GM19395 (cell line): ENCODE measurements around the gene GTF3C4.

Source experiments
- ATAC-seq: cut with Tn5 transposase; IDR thresholded peaks from one replicate; pipeline ENCODE4 v1.9.1; 2021; ENCODE audit warnings: mild to moderate bottlenecking, moderate library complexity; ENCODE audit not compliant: unreplicated experiment

Gene GTF3C4

DNA sequence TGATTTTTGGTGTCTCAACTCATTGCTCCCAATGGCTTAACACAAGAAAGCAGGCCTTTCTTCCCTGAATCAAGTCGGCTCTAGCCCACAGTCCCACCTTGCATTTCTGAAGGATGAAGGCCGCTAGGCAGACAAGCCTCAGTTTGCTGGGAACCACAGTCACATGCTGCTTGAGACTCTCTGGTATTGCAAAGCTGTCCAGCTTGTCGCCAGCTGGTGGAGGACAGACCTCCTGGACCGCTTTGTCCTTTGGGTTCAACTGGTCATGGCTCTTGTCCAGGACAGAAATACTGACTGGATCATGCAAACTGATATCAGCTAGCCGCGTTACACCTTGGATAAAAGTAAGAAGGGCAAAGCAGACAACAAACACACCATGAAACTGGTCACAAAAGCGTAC, 23.5 kb upstream of the GTF3C4 start:
- no peak for ATAC-seq

DNA sequence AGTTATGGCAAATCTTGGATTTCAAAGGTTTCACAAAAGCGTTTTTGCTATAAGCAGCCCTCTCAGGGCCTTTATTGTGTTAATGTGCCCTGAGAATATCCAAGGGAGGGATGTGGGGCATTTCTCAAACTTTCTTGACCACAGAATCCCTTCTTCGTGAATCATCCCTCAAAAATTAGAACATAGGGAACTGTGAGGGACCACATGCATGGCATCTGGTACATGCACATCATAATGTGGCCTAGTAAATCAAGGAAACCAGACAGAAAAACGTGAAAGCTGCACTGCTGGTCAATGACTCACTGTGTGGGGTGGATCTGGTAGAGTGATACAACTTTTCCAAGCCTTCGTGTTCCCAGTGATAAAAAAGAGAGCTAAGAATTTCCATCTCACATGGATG, 22.9 kb upstream of the GTF3C4 start:
- ATAC-seq: no peak

DNA sequence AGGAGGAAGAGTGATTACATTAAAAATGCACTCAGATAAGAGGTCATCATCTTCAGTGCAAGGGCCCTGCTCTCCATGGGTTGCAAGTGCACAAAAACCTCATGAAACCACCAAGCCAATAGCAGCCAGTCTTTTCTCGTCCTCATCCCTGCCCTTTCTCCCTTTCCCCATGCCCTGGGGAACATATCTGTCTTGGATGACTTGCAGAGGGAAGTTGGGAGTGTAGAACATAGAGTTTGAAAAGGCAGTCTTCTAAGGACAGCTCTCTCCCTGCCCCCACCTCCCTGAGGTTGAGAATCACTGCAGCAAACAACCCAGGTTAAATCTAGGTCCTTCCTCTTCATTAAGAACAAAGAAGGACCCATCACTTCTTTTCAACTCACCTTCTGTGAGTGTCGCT, 22.5 kb upstream of the GTF3C4 start:
- ATAC-seq: no peak

DNA sequence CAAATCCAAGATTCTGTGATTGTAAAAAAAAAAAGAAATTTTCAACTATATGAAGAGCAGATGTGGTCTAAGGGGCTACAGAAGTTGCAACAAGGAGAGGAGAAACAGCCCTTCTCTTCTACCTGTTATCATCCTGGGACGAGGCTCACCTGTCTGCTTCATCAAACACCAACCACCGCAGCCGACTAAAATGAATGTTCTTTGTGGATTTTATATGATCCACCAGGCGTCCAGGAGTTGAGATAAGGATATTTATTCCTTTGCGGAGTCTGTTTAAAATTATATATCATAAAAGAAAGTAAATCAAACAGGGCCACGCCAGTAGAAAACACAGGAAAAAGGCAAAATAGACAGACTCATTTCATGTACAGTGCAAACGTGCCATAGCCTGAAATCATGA, 22.0 kb upstream of the GTF3C4 start:
- ATAC-seq: no peak

DNA sequence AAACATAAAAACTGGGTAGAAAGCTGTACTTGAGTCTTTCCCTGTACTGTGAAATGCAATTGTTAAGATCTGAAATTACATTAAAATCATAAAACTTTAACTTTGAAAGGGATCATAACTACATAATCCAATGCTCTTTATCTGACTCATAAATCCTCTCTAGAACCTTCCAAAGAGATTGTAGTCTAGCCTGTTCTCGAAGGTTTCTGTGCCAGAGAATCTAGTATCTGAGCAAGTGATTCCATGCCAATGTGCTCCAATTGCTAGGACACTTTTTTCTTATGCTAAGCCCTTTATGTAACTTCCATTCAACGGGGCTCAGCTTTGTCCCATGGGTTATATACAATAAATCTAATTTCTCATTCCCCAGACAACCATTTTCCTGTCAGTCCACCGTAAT, 21.6 kb upstream of the GTF3C4 start:
- no peak for ATAC-seq

DNA sequence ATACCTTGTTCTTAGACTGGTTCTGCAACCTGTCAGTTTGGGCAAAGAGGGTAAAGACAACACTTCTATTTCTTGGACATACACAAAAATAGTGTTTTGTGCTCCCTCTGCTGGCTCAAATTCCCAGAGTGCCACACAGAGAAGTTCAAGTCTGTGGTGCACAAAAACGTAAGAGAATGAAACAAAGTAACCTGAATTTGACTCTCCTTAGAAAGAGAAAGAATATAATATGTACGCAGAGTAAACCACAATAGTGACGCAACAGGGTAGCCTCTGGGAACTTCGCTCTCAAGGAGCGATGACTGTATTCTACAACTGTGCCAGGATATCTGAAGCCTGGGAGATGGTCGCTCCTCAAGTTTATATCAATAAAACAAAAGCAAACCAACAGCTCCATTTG, 19.0 kb upstream of the GTF3C4 start:
- no peak for ATAC-seq

DNA sequence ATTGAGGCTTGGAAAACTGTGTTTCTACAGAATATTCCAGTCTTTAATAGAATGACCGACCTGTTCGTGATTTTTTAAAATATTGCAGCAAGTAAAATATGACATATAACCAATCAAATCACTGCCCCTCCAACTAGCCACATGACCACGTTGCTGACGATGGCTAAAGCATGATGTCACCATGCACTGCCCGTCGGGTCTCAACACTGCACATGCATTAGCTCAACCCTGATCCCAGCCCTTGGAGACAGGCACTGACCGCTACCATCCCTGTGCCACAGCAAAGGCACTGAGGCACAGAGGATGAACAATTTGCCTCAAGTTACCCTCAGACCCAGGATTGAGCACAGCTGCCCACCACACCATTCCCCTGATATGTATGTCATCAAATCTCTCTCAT, 14.0 kb upstream of the GTF3C4 start:
- ATAC-seq: no peak

DNA sequence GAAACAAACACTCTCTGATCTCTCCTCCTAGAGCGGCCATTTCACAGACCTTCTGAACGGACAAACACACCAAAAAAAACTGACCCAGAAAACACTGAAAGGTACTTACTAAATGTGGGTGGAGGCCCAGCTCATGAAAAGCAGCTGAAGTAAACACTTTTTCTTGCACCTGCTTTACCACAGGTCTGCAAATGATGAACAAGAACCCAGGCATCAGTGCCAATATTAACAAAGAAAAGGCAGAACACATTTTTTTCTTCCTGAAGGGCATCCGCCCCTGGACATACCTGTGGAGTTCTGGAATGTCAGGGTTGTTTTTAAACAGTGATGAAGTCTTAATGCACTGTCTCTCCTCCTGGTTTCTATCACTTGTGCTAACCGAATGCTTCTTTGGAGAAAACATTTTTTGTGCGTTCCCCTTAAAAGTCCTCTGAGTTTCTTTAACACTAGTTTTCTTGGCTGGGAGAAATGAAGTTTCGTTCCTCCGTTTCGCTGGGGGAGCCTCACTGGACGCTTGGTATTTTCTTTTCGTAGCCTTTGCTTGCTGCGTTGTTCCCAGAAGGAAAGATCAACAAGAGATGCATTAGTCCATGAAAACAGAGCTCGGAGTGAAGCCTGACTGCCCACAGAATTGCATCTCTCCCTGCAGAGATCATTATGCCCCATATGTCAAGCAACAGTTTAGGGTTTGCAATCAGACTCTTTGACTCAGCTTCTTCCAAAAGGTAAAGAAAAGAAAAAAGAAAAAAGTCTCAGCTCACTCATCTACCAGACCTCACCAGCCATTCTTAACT, 7.9 kb upstream of the GTF3C4 start:
- ATAC-seq: no peak

DNA sequence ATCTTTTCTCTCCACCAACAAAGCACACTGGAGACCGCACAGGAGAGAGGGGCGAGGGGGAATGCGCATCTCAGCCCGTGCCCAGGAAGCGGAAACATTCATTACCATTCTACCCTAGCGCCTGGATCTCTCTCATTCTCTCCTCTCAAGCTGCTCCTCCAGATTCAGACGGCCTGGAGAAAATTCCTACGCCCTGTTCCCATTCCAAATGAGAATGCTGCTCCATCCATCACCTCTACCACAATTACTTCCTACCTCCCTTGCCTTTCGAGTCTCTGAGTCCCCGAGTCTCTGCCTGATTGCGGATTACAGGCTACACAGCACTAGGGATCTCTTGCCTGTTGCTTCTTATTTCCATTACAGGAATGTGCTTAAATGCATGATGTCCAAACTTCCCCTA, 7.1 kb upstream of the GTF3C4 start:
- ATAC-seq: no peak

DNA sequence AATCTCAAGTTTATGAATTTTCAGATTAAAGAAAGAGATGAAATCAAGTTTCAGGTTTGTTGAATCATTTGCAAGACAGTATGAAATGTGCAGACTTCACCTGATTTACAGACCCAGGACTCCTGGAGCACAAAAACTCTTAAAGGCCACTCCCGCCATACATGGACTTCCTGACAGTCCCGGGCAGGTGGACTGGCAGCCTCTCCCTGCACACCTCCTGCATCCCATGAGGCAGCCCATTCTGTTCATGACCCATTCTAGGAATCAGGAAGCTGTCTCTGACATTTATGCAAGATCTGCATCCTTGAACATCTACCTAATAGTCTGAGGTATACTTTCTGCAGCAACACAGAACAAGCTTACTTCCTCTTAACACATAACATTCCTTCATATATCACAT, 6.4 kb upstream of the GTF3C4 start:
- ATAC-seq: no peak

DNA sequence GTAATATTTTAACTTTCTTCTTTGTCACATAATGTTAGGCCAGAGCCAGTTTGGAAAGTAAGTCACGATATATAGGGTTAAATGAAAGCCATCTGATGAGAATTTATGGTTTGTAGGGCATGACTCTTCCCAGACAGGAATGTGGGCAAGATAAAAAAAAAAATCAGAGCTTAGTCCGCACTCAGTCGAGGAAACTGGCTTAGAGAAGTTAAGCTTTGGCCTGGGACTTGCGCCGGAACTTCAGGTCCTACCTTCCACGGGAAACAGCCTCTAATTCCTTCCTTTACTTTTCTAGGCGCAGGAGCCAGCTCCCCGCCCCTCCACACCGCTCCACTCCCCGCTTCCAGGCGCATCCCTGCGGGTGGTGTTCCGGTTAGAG, 956 bp upstream of the GTF3C4 start:
- no peak for ATAC-seq

DNA sequence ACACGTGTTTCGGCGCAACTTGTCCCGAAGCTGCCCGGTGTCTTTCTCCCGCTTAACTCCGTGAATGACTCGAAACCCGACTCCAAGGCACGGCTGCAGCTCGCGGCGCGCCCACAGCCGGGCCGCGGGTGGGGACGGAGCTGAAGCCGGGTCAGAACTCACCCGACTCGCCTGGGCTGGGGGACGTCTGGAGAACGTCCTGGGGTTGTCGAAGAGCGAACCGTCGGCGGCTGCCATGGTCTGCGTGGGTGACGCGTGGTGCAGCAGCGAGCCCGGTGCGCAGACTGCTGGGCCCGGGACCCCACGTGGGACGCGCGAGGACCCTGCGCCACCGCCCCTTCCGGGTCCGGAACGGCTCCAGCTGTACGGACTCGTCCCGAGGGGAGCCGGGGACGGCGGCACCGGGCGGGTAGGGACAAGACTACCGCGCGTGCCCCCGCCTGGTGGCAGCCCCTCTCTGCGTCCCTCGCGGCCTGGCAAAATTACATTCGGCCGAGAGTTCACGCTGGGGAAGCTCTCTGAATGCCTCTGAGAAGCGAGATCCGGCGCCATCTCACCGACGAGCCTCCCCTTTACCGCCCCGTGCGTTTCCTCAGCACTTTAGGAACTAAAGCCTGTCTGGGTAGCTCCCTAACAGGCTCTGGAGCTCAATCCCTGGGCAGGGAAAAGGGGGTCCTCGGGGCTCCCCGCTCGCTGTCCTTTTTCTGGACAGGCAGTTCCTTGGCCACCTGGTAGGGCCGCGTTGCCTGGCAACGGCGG, 387 bp upstream of the GTF3C4 start, which contains the start of gene DDX31:
TSS of gene DDX31 (minus strand) at position 286 of the 759 bp plus-strand sequence. CDS start at position 237, 49 bp downstream.
- peak; percentile 71 for ATAC-seq

DNA sequence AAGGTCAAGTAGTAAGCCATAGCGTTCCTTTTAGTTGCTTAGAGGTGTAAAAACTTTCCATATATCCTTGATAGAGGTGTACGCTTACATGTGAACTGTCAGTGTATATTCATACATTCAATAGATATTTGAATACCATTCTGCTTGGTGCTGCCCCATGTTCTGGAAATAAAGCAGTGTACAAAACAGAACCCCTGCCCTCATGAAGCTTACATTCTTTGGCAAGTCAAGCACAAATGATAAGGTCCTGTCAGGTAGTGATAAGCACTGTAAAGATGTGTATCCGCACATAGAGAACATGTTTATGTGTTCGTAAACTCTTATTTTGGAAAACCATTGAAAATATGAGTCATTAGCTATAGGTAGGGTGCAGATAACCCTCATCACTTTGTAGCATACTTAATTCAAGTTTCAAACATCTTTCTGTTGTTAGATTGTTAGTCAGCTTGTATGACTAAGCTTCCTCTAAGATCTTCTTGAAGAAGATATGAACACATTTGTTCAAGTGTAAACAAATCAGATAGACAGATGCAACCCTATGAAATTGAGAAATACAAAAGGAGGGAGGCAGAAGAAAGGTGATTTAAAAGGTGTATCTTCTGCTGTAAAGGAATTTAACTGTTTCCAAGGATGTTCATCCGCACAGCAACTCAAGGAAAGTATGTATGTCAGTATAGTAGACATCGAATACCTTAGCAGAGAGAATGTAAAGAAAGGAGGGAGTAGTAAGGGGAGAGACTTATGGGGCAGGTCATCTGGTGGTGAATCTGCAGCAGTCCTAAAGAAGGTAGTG, 1.6 kb downstream of the GTF3C4 start:
- ATAC-seq: no peak

DNA sequence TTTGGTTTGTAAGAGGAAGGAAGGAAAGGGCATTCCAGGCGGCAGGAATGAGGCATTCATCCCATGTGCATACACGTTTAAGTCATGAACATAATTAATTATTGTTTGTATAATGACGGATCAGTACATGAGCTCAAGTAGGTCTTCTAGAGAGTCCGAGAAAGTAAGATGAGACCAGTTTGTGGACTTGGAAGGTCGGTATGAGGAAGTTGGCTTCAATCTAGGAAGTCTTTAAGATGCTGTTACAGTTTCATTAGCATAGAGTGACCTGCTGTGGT, 2.1 kb downstream of the GTF3C4 start:
- no peak for ATAC-seq

DNA sequence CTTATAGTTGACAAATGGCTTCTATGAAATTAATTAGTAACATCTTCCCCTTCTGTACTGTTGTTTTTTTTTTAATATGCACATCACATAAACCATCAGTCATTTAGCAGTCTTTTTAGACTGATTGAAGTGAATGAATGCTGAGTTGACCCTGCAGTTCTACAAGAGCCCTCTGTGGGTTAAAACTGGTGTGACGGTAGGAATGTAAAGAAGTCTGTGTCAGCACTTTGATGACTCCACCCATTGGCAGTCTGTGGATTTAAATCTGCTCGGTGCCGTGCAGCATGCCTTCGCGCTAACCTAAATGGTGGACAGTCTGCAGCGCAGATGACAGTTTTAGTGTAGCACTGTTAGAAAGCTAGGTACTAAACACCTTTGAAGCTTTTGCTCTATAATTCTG, 3.1 kb downstream of the GTF3C4 start:
- ATAC-seq: no peak

DNA sequence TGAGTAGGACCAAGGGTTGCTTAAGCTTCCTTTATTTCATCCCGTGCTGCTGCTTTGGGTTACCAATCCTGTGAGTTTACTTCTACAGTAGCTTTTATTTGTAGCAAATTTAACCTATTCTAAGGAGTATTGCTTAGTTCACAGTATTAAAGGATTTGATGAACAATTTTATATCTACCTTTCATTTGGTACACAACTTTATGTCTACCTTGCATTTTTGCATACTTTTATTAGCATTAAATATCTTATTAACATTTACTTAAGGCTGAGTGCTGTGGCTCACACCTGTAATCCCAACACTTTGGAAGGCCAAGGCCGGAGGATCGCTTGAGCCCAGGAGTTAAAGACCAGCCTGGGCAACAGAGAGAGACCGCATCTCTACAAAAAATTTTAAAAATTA, 4.2 kb downstream of the GTF3C4 start:
- ATAC-seq: no peak

DNA sequence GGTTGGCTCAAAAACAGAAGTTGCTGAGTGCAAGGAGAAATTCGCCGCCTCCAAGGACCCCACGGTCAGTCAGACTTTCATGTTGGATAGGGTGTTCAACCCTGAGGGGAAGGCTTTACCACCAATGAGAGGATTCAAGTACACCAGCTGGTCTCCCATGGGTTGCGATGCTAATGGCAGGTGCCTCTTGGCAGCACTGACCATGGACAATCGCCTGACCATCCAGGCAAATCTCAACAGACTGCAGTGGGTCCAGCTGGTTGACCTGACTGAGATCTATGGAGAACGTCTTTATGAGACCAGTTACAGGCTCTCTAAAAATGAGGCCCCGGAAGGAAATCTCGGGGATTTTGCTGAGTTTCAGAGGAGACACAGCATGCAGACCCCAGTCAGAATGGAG, 7.7 kb downstream of the GTF3C4 start:
- no peak for ATAC-seq

DNA sequence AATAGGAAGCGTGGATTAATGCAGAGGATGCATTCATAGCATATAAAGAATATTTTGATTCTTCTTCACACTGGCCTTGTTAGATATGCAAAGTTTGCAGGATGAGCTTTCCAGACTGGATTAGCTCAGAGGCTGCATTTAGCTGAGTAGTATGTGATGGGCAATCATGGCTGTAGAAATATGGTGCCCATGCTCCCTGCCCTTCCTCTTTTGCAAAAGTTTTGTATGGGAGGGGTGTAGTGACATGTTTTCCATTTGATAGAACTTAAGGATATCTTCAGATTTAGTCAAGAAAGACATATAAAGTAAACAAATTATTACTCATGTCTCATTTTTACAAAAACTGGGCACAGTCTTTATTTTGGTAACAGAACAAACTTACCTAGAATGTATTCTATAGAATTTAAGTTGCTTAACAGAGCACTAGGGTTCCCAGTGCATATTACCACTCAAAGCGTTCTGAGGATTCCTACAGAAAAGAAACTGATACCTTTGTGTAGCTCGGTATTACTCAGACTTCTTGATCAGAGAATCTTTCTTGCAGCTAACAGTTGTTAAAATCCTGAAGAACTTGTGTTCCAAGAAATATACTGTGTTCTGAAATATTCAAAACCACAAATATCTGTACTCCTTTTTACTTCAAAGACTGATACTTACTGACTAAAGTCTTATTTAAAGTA, 9.8 kb downstream of the GTF3C4 start:
- ATAC-seq: no peak

DNA sequence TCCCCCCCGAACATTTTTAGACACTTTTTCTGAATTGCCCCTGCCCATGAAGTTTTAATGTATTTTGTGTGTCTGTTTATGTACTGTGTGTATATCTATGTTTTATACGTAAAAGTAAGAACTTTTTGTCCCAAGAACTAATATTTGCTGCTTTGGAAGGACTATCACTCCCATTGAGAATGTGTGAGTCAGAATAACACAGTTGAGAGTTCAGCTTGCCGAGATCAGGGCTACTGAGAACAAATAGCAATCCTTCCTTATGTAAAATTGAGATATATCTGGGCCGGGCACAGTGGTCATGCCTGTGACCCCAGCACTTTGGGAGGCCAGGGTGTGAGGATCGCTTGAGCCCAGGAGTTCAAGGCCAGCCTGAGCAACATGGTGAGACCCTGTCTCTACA, 11.3 kb downstream of the GTF3C4 start:
- ATAC-seq: no peak

DNA sequence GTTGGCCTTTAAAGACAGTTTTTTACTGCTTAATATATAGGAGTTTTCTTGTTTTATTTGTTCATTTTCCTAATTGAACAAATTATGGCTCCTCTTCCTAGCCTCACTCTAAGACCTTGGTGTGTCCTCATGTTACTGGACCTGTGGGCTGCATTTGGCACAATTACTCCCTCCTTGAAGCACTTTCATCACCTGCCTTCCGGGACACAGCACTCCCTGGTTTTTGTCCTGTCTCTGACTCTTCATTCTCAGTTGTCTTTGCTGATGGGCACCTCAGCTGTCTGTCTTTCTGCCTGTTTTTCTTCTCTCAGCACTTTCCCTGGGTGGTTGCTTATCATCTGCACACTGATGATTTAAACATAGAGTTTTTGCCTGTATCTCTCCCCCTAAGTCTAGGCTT, 13.6 kb downstream of the GTF3C4 start:
- no peak for ATAC-seq

DNA sequence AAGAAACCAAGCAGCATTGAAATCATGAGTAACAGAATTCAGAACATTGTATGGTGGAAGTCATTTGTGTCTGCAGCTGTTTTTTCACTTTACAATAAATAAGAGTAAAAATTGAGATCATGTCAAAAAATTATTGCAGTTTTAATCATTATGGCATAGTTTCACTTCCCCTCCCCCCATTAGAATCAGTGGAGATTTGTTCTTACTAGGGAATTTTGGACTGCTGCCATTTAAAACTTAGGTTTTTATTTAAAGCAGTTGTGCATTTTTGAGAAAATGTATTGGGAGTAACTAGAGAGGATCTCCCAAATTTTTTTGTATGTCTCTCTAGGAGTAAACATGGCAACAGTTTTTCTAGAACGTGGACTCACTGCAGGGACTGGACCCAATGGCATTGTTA, 20.4 kb downstream of the GTF3C4 start:
- no peak for ATAC-seq
